DMS53 (cell line): ENCODE results near the gene KRT71.
A peak's percentile ranks its signal among the peaks of the same experiment; 100 is the strongest.

Experiments
- DNase-seq: peaks from one replicate; lab custom pipeline; 2025; lab: John Stamatoyannopoulos, UW

Gene KRT71

DNA sequence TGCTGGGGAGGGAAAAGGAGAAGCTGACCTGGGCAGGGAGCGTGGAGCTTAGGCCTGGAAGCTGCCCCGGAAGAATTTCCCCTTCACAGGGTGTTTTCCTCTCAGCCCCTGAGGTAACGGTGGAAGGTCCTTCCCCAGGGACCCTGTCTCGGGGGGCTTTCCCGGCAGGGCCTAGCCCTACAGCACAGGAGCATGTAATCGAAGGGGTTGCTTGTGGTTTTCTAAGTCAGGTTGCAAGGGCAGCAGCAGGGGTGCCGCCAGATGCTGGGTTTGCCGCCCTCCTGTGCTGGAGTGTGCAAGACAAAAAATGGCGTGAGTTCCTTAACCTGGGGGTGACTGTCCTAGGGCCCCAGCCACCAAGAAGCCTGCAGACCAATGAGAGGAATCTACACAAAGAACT lies 22.3 kb upstream of the KRT71 start:
- no peak for DNase-seq

DNA sequence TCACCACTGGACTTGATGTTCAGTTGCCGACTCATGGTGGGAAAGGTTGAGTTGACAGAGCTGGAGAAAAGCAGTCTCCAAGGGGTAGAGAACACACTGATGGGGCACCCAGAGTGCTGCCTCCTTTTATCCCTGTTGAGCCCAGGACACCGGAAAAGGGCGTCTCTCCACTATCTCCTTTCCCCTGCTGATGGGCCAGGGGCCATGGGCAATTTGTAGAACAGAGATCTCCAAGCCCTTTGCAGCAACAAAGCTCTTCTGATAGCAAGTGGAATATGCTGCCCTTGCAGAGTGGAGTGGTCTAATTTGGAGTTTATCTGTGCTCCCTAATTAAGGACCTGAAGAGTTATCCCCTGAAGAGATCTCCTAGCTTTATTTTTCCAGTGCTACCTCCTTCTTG lies 20.8 kb upstream of the KRT71 start, which contains the start of gene KRT74:
KRT74 (minus strand) TSS at position 101 of the 400 bp plus-strand sequence; CDS start at position 35, 66 bp downstream.
- DNase-seq, result no peak

DNA sequence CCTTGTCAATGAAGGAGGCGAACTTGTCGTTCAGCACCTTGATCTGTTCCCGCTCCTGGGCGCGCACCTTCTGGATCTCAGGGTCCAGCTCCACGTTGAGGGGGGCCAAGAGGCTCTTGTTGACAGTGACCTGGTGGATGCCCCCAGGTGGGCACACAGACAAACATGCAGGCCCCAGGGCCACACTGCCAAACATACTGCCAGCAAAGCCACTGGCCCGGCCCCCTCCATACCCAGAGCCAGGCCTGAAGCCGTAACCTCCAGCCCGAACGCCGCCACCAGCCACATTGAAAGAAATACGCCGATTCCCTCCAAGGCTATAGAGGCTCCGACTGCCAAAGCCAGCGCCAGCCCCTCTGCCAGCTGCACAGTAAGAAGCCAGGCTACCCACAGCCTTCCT lies 20.4 kb upstream of the KRT71 start:
- no peak for DNase-seq

DNA sequence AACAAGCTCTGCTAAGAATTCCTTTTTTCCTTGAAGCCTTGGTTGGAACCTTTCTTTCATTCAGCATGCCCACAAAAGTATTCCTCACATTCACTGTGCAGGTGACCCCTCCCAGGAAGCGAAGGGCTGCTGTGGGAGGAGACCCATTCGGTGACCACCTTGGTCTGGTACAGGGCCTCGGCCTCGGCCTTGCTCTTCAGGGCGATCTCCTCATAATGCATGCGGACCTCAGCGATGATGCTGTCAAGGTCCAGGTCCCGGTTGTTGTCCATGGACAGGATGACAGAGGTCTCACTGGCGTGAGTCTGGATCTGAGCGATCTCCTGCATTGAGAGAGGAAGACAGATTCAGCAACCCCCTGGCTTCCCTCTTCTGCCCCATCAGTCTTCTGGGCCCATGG lies 17.6 kb upstream of the KRT71 start:
- DNase-seq, result no peak

DNA sequence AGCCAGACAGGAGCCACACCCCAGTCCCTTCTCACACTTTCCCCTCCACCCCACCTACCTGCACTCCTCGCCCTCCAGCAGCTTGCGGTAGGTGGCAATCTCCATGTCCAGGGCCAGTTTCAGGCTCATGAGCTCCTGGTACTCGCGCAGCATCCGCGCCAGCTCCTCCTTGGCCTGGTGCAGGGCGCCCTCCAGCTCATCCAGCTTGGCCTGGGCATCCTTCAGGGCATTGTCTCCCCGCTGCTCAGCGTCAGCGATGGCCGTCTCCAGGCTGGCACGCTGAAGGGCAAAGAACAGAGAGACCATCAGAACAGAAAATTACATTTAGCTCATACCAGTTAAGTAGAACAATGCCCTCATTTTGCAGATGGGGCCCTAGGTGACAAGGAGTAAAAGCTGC lies 15.2 kb upstream of the KRT71 start:
- DNase-seq, result no peak

DNA sequence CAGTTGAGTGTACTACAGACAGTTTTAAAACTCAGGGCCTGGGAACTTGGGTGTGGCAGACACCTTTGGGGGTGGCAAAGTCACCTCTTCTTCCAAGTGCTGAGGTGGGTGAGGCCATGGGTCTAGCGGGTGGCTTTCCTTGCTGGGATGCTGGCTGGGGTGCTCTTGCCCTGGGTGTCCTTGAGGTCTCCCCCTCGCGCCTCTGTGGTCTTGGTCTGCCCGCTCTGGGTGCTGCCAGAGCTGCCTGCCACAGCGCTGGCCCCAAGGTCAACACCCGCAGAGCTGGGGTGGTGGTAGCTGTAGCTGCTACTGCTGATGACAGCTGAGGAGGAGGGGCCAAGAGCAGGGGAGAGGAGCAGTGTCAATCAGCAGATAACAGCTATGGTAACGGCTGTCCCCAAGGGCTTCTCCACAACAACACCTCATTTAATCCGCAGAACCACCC lies 13.9 kb upstream of the KRT71 start:
- DNase-seq, result no peak

DNA sequence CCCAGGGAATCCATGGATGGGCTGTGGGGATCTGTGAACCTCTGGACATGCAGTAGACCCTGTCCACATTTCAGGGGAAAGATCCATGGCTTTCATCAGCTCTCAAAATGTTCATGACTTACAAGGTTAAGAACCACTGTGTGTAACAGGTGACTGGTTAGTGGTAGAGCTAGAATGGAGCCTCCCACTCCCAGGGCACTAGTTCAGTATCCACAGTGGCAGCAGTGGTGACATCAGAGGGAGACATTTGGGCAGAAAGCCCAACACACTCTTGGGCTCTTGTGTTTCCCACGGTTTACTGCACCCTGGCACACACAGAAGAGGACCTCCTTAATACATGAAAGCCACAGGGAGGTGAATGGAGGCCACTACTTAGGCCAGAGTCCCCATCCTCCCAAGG lies 11.6 kb upstream of the KRT71 start:
- no peak for DNase-seq

DNA sequence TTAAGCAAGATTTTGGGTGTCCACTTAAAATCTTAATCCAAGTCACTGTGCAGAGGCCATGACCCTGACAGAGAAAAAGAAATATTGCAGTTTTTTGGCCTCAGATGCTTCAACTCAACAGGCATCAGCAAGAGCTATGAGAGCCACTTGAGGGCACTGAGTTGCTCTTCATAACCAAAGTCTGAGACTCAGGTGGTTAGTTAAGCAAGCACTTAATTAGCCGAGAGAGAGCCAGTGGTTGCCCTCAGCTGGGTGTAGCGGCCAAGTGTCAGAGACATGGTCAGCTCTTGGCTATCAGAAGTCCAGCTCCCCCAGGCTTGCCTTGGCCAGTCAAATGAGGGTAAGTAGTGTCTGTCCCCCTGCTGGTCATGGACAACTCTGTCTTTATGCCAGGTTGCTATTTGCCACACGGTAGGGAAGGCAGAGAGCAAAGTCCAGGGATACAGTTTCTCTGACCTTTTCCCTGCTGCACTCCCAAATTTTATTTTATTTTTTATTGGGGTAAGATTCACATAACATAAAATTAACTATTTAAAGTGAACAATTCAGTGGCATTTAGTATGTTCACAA lies 9.0 kb upstream of the KRT71 start:
- peak; percentile 22 for DNase-seq

DNA sequence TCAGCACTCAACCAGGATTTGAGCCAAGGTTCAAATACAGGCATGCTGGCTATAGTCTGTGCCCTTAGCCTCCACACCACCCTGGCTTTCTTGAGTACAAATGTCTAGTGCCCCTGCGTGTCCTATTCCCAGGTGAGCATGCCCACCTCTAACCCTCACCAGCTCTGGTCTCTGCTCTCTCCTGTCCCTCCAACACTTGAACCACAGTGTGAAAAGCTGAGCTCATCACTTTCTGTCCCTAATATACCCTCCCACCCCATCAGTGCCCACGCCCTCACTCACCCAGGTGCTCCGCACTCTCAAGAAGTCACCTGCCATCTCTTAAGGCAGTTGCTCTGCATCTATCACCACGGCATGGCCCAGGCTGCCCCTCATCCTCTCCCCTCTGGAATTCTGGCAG lies 7.0 kb upstream of the KRT71 start:
- DNase-seq, result no peak

DNA sequence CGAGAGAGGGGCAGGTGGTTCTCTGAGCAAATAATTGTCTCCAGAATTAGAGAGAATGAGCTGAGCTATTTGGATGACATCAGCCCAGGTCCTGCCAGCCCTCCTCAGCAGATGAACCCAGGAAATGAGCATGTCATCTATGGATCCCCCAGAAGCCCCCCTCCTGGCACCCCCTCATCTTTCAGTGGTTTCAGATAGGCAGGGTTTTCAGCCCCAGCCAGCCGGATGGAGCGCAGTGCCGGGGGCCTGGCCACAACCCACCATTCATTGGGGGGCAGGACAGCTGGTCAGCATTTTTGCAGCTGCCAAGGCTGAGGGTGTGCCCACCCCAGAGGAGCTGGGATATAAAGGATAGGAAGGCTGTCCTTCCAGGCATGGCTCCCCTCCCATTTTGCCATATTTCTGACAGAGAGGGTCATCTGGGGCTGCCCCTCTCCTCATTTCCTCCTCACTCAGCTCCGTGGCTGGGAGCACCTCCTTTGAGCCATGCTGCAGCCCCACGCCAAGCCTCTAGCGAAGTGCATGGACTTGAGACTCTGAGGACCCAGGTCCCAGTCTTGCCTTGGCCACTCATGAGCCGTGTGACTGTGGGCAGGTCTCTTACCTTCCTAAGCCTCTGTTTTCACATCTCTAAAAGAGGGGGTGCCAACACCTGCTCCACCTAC lies 6.0 kb upstream of the KRT71 start:
- no peak for DNase-seq

DNA sequence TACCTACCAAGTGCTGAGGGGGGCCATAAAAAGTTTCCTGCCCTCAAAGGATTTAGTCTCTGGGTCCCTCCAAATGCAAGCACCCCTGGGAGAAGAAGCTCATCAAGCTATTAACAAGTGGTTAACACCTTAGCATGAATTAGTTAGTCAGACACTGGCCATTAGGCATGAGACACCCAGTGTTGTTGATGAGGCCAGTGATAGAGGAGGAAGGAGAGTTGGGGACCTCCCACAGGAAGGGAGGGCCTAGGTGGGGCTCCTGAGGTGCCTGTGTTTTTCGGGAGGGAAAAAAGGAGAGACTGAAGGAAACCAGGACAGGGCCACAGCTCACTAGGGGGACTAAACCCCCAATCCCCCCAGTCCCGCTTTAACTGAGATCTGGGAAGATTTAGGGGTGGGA lies 4.5 kb upstream of the KRT71 start:
- DNase-seq, result no peak

DNA sequence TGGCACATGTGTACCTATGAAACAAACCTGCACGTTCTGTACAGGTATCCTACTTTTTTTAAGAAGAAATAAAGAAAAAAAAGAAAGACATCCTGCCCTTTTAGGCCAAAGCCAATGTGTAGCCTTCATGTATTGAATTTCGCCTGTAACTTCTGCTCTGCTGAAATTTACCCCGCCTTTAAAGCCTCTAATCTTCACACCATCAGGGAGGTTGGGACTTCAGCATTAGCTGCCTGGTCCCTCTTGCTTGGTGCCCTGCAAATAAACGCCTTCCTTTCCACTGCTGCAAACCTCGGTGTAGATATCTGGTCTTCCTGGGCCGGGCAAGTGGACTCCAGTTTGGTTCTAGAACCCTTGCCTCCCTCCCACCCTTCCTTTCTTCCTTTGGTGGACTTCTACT lies 2.6 kb upstream of the KRT71 start:
- DNase-seq, result no peak

DNA sequence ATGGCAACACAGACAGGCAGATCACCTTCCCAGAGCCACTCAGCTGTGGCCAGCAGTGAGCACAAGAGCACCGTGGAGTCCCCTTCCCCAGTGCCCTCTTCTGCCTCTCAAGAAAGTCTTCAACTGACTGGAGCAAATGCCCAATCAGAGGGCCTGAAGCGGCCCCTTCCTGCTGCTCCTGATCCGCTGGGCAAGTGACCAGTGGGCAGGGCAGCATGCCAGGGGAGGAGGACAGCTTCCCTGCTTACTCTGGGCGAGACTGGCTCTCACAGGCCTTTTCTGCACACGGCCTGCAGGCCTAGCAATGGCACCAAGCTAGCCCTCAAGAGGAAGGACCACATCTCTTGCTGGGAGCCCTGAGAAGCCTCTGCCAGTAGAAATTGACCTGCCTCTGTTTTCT lies 890 bp downstream of the KRT71 start:
- no peak for DNase-seq

DNA sequence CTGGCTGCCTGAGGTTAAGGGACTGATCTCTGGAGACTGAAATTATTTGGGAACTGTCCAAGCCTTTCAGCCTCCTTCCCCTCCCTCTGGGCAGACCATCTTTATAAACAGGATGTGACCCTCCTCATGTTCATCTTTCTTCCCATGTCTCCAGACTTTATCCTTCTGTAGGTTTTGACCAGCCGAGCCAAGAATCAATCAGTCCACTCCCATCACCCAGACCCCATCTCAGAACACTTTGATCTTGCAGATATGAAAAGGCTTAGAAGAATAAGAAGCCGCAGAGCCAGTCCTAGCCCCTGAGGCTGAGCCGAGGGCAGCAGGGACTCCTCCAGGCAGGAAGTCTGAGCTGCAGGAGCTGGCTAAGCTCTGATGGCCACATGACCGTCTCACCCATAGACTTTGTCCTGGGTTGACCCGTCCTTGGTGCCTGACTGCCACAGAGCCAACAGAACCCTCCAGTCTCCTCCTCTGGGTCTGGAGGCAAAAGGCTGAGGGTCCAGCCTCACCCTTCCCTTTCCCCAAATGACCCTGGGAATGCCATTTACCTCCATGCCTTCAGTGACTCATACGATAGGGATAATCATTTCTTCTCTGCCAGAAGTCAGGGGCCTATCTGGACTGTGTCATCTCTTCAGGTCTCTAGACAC lies 1.6 kb downstream of the KRT71 start:
- DNase-seq, result no peak

DNA sequence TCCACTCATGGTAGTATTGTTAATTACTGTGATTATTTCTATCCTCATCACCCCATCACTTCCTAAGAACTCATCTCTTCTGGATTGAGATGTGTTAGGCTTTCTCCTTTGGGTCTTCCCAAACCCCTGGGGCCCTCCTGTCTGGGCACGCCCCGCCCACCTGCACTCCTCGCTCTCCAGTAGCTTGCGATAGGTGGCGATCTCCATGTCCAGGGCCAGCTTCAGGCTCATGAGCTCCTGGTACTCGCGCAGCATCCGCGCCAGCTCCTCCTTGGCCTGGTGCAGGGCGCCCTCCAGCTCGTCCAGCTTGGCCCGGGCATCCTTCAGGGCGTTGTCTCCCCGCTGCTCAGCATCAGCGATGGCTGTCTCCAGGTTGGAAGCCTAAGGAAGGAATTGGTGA lies 6.8 kb downstream of the KRT71 start:
- no peak for DNase-seq

DNA sequence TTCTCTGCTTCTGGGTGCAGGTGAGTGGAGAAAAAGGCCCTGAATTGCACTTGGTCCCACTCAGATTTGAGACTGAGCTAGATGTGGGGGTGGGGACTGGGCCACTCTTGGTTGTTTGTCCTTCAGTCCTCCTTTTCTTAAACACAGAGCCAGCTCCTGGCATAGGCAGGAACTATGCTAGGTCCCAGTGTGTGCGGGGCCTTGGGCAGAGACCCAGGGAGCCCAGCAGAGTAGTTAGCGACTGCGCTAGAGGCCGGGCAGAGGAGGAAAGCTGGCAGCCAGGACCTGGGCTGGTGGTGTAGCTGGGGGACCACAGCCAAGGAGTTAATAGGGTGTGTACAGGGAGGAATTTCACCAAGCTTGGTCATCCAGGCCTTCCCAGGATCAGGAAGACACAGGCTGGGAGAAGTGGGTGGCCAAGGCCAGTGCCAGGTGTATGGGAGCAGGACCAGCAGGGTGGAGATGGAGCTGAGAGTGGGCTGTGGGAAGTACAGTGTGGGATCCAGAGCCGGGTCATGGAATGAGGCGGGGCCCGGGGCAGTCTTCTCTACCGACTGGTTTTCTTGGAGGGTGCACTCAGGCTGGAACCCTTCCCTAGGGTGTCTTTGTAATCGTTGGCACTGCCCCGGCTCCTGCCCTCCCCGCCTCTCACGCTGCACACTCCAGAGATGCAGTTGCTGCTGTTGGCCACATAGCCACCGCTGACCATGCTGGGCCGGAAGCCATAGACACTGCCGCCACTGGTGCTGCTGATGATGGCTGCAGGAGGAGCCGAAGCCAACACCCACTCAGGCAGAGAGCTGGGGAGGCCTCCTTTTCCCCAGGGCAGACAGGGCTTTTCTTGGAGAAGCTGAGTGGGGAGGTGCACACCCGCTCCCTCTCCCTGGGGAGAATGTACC lies 8.7 kb downstream of the KRT71 start:
- DNase-seq, result no peak

DNA sequence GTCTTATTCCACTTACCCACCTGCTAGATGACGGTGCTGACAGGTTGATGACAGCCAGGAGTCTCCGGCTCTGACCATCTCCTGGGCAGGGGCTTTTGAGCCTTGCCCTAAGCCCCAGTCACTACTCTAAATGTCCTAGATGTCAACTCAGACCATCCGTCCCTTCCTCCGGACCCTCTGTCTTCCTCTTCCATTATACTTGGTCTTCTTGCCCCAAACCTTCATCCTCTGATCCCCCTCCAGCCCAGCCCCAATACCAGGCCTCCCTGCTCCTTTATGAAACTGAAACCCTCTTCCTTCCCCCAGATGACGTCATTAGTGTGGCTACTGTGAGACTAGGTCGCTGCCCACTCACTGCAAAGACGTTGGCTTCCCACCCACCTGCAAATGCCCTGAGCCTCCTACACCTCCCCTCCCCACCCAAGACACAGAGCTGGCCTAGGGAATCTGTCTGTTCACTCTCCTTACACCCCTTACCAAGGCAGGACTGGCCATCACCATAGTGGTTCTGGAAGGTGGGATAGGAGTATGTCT lies 10.1 kb downstream of the KRT71 start:
- DNase-seq, result no peak

DNA sequence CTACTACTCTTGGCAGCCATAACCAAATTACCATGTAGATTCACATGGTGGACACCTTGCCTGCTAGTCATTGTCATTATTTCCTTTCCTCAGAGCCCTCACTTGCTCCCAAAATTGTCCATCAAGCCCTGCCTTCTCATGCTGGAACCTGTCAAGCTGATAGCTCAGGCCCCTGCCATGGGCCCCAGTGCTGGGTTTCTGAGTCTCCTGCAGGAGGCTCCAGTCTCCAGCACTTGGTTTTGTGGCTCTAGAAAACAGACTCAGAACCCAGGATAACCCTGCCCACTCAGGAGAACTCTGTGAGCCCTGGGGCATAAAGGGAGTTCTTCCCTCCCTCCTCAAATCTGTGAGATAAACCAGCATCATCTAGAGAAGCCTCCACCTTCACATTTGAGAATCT lies 10.8 kb downstream of the KRT71 start:
- DNase-seq, result no peak

DNA sequence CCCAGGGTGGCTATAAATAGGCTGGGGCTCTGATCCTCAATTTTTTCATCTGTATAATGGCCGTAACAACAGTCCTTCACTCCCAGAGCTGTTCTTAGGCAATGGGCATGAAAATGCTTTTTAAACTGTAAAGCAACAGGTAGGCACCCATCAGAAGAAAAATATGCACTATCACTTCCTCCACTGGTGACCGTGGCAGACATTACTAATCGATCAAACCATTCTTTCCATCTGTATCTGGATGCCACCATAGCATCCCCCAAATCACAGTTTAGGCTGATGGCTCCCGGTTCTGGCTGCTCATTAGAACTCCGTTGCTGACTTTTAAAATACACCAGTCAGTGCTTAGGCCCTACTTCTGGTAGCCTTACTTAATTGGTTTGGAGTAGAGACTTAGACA lies 11.2 kb downstream of the KRT71 start:
- no peak for DNase-seq

DNA sequence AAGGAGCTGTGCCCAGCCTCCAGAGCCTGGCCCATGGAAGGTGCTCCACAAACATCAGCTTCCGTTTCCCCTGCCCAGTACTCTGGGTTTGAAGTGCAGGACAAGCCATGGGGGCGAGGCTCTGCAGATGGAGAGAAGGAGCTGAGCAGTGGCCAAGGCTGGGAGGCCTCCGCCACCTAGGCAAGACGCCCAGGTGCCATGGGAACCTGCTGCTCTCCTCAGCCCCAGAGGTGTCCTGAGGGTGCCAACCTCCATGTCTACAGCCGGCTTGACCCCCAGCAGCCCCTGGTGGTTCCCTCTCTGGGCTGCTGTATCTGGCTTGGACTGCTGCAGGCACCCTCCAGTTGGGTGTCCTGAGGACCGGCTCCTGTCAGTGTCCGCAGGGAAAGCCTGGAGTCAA lies 12.4 kb downstream of the KRT71 start:
- no peak for DNase-seq

DNA sequence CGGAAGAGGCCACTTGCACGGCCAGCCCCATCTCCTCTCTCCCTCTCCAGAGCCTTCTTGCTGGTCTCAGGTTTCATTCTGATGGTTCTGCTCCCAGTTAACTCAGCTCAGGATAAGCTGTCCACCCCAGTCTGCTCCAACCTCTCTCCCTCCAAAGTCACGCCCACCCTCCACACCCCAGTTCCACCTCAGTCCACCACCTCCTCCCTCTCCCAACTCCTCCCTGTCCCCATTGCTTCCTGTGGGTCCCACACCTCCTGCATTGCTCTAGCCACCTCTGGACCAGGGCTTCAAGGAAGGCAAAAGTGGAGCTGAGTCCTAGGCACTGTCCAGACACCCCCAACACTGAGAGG lies 13.1 kb downstream of the KRT71 start:
- no peak for DNase-seq

DNA sequence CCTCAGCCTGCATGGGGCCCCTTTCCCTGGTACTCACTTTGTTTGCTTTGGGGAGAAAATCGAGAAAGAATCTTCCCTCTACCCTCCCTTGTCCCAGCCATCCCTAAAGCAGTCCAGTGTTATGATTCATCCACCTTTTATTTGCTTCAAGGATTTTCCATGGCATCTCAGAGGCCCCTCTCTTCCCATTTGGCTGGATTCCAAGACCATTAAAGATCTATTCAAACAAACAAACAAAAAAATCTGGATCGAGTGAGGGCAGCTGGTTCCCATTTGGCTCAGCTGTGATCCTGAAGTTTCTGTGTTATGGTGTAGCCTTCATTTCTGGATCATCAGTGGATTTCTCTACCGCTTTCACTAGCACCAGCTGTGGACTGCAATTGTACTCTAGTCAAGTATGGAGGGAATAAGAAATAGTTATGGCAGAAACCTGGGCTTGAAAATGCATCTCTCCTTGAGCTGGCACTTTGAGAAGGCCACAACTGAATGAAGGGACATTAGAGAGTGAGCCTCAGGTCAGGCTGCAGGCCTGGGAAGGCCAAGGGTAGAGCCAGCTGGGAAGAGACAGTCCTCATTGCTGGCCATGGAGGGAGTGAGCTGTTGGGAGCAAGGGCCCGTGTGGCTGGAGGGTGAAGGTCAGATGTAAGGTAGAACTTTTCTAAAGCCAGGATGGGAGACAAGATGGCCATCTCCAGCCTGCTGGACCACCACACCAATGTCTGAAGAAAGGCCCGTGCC lies 13.7 kb downstream of the KRT71 start:
- peak; percentile 27 for DNase-seq
